ENCODE results near the gene SLC25A22. TPM values are rescaled to one million over a fixed set of nuclear protein-coding genes. Genes with fewer than 3 reads are reported as not detected.

The SLC25A22 gene
- total RNA-seq, 1 experiment from 2014 or later = 38.1 TPM

DNA sequence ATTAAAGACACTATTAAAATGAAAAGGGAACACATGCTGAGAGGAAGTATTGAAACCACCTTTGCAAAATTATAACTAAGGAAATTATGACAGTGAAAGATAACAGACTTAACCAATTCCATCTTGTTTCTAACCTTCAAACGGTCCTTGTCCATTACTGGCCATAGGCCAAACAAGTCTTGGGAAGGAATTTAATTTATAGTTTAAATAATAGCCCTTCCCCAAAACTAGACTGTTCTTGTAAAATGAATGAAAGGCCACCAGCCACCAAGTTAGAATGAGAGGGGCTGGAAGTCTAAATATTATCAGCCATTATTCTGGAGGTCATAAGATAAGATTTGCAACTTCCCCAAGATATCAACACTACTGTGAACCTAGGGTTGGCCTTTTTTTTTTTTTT is 52.7 kb downstream of the SLC25A22 start:
- TF ChIP-seq EZH2 (IDR thresholded peaks at IDR 0.05; ENCODE audit: borderline replicate concordance, low read depth, low read length, poor library complexity, severe bottlenecking) = no peak
- TF ChIP-seq, protein P1, sequence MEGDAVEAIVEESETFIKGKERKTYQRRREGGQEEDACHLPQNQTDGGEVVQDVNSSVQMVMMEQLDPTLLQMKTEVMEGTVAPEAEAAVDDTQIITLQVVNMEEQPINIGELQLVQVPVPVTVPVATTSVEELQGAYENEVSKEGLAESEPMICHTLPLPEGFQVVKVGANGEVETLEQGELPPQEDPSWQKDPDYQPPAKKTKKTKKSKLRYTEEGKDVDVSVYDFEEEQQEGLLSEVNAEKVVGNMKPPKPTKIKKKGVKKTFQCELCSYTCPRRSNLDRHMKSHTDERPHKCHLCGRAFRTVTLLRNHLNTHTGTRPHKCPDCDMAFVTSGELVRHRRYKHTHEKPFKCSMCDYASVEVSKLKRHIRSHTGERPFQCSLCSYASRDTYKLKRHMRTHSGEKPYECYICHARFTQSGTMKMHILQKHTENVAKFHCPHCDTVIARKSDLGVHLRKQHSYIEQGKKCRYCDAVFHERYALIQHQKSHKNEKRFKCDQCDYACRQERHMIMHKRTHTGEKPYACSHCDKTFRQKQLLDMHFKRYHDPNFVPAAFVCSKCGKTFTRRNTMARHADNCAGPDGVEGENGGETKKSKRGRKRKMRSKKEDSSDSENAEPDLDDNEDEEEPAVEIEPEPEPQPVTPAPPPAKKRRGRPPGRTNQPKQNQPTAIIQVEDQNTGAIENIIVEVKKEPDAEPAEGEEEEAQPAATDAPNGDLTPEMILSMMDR (conservative IDR thresholded peaks at IDR 0.05; ENCODE audit: low read depth, low read length) = no peak
- intact Hi-C loops (cut with micrococcal nuclease; ENCODE audit: unreplicated experiment) = no loop called here
- no peak for DNase-seq (ENCODE audit: low spot score)
- Histone ChIP-seq H3K4me1 (ENCODE audit: insufficient read depth, low read length, poor library complexity, severe bottlenecking) (no peaks in the 10 kb centered on the region), H3K9me3 (ENCODE audit: low read depth, low read length, poor library complexity, severe bottlenecking) (no peaks in the 10 kb centered on the region), H3K4me3 (ENCODE audit: low read depth, low read length, poor library complexity, severe bottlenecking) (no peak overlapping the region), H3K27me3 (replicated peaks; ENCODE audit: insufficient read depth, low read depth, low read length, poor library complexity) (no peaks in the 10 kb centered on the region), H3K36me3 (ENCODE audit: insufficient read depth, low read length, poor library complexity, severe bottlenecking) (no peaks in the 10 kb centered on the region), H3K27ac (ENCODE audit: low read depth, low read length, poor library complexity, severe bottlenecking) (no peak overlapping the region)
- CTCF ChIA-PET = no interaction called here
- POLR2A ChIA-PET (ENCODE audit: low non-redundant PET) = no interaction called here
- BruUV-seq (replicated peaks) = no TSS peak

DNA sequence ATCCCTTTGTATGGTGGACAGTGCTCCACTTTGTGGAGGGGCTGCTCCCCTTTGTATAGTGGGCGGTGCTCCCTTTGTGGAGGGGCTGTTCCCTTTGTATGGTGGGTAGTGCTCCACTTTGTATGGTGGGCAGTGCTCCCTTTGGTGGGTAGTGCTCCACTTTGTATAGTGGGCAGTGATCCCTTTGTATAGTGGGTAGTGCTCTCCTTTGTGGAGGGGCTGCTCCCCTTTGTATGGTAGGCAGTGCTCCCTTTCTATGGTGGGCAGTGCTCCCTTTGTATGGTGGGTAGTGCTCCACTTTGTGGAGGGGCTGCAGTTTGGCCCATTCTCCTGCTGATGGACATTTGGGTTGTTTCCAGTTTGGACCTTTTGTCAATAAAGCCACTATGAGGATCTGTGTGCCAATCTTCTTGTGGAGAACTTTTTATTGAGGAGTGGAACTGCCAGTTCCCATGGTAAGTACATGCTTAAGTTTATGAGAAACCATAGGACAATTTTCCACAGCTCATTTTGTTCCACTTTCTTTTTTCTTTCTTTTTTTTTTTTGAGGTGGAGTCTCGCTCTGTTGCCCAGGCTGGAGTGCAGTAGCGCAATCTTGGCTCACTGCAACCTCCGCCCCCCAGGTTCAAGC is 55.4 kb downstream of the SLC25A22 start:
- DNase-seq (ENCODE audit: low spot score) = no peak
- Histone ChIP-seq H3K4me3 (ENCODE audit: low read depth, low read length, poor library complexity, severe bottlenecking) (no peak overlapping the region), H3K9me3 (ENCODE audit: low read depth, low read length, poor library complexity, severe bottlenecking) (no peaks in the 10 kb centered on the region), H3K27ac (ENCODE audit: low read depth, low read length, poor library complexity, severe bottlenecking) (no peak overlapping the region), H3K4me1 (ENCODE audit: insufficient read depth, low read length, poor library complexity, severe bottlenecking) (no peaks in the 10 kb centered on the region), H3K36me3 (ENCODE audit: insufficient read depth, low read length, poor library complexity, severe bottlenecking) (no peaks in the 10 kb centered on the region), H3K27me3 (replicated peaks; ENCODE audit: insufficient read depth, low read depth, low read length, poor library complexity) (no peaks in the 10 kb centered on the region)
- TF ChIP-seq EZH2 (IDR thresholded peaks at IDR 0.05; ENCODE audit: borderline replicate concordance, low read depth, low read length, poor library complexity, severe bottlenecking) = no peak
- TF ChIP-seq, protein P1 (conservative IDR thresholded peaks at IDR 0.05; ENCODE audit: low read depth, low read length) = no peak
- no TSS peak for BruUV-seq (replicated peaks)
- CTCF ChIA-PET = no interaction called here
- intact Hi-C loops (cut with micrococcal nuclease; ENCODE audit: unreplicated experiment) = no loop called here
- POLR2A ChIA-PET (ENCODE audit: low non-redundant PET) = no interaction called here

DNA sequence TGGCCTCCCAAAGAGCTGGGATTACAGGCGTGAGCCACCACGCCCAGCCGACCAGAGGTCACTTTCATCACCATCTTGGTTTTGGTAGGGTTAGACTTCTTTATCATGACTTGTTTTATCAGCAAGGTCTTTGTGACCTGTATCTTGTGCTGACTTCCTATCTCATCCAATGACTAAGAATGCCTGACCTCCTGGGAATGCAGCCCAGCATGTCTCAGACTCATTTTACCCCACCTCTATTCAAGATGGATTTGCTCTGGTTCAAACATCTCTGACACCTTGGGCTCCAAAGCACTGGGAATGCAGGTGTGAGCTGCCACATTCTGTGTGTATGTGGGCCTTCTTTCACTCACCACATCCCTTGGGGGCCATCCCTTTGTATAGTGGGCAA is 55.9 kb downstream of the SLC25A22 start:
- CTCF ChIA-PET = no interaction called here
- no TSS peak for BruUV-seq (replicated peaks)
- H3K9me3 ChIP-seq (ENCODE audit: low read depth, low read length, poor library complexity, severe bottlenecking) = no peaks in the 10 kb centered on the region
- H3K27me3 ChIP-seq (replicated peaks; ENCODE audit: insufficient read depth, low read depth, low read length, poor library complexity) = no peaks in the 10 kb centered on the region
- H3K4me3 ChIP-seq (ENCODE audit: low read depth, low read length, poor library complexity, severe bottlenecking) = no peak overlapping the region
- no peaks in the 10 kb centered on the region for H3K36me3 ChIP-seq (ENCODE audit: insufficient read depth, low read length, poor library complexity, severe bottlenecking)
- H3K27ac ChIP-seq (ENCODE audit: low read depth, low read length, poor library complexity, severe bottlenecking) = no peak overlapping the region
- intact Hi-C loops (cut with micrococcal nuclease; ENCODE audit: unreplicated experiment) = no loop called here
- POLR2A ChIA-PET (ENCODE audit: low non-redundant PET) = no interaction called here
- H3K4me1 ChIP-seq (ENCODE audit: insufficient read depth, low read length, poor library complexity, severe bottlenecking) = no peaks in the 10 kb centered on the region
- no peak for TF ChIP-seq EZH2 (IDR thresholded peaks at IDR 0.05; ENCODE audit: borderline replicate concordance, low read depth, low read length, poor library complexity, severe bottlenecking)
- TF ChIP-seq, protein P1 (conservative IDR thresholded peaks at IDR 0.05; ENCODE audit: low read depth, low read length) = no peak
- DNase-seq (ENCODE audit: low spot score) = no peak

Other genes starting within 250 kb of the SLC25A22 start
- 1.1 and 1.7 TPM in 2 replicates for gene LMNTD2, start 237.5 kb downstream of the SLC25A22 start, total RNA-seq (2021)
- gene RASSF7, start 237.3 kb downstream of the SLC25A22 start, total RNA-seq (2021) = 4.6 and 6.2 TPM in 2 replicates
- 40.2 and 43.0 TPM in 2 replicates for gene PHRF1, start 221.8 kb downstream of the SLC25A22 start, total RNA-seq (2021)
- gene IRF7, start 182.3 kb downstream of the SLC25A22 start, total RNA-seq (2021) = 8.7 and 8.8 TPM in 2 replicates
- not detected in 2 replicates for gene CDHR5, start 173.3 kb downstream of the SLC25A22 start, total RNA-seq (2021)
- gene SCT, start 171.1 kb downstream of the SLC25A22 start, total RNA-seq (2021) = 1.1 TPM in 1 of 2 replicates, not detected in the other
- gene DRD4, start 161.0 kb downstream of the SLC25A22 start, total RNA-seq (2021) = 3.0 and 3.7 TPM in 2 replicates
- gene DEAF1, start 103.1 kb downstream of the SLC25A22 start, total RNA-seq (2021) = 56.3 and 56.7 TPM in 2 replicates
- 13.6 and 17.6 TPM in 2 replicates for gene TMEM80, start 102.5 kb downstream of the SLC25A22 start, total RNA-seq (2021)
- 0.66 and 0.90 TPM in 2 replicates for gene EPS8L2, start 92.0 kb downstream of the SLC25A22 start, total RNA-seq (2021)
- gene TALDO1, start 50.8 kb downstream of the SLC25A22 start, total RNA-seq (2021) = 173 and 175 TPM in 2 replicates
- 81.3 and 82.9 TPM in 2 replicates for gene GATD1, start 20.8 kb downstream of the SLC25A22 start, total RNA-seq (2021)
- gene CEND1, start 8.2 kb downstream of the SLC25A22 start, total RNA-seq (2021) = 0.24 and 0.52 TPM in 2 replicates
- gene PIDD1, start 7.0 kb upstream of the SLC25A22 start, total RNA-seq (2021) = 20.6 and 23.9 TPM in 2 replicates
- 1,325 and 1,354 TPM in 2 replicates for gene RPLP2, start 11.7 kb upstream of the SLC25A22 start, total RNA-seq (2021)
- 45.0 and 45.4 TPM in 2 replicates for gene PNPLA2, start 20.6 kb upstream of the SLC25A22 start, total RNA-seq (2021)
- 0.90 and 1.1 TPM in 2 replicates for gene CRACR2B, start 29.6 kb upstream of the SLC25A22 start, total RNA-seq (2021)
- gene CD151, start 34.7 kb upstream of the SLC25A22 start, total RNA-seq (2021) = 123 and 127 TPM in 2 replicates
- 88.7 and 117 TPM in 2 replicates for gene POLR2L, start 44.2 kb upstream of the SLC25A22 start, total RNA-seq (2021)
- gene TSPAN4, start 44.6 kb upstream of the SLC25A22 start, total RNA-seq (2021) = 17.5 and 20.4 TPM in 2 replicates
- gene CHID1, start 112.5 kb upstream of the SLC25A22 start, total RNA-seq (2021) = 101 and 105 TPM in 2 replicates
- 62.0 and 68.2 TPM in 2 replicates for gene AP2A2, start 127.6 kb upstream of the SLC25A22 start, total RNA-seq (2021)
- not detected in 2 replicates for gene MUC6, start 238.4 kb upstream of the SLC25A22 start, total RNA-seq (2021)

Data from A673 (cell line).